Stimulated activated CD8-positive, alpha-beta memory T cell treated with anti-CD3 and anti-CD28 coated beads, Interleukin-7, amount 100 ng/mL, for 4 hours (primary cell): ENCODE measurements around the gene ENTPD2.
"Not testable (repeated sequence)": the region's sequence is repeated elsewhere in the genome, so short reads cannot be mapped to it uniquely, and the experiment has no call there.

Experiments
- DNase-seq, 2 donors: peaks; one replicate each; pipeline ENCODE4 v3.0.0-alpha.2; 2020; ENCODE audit warnings: low read depth in 2 of 2

ENTPD2 gene

DNA sequence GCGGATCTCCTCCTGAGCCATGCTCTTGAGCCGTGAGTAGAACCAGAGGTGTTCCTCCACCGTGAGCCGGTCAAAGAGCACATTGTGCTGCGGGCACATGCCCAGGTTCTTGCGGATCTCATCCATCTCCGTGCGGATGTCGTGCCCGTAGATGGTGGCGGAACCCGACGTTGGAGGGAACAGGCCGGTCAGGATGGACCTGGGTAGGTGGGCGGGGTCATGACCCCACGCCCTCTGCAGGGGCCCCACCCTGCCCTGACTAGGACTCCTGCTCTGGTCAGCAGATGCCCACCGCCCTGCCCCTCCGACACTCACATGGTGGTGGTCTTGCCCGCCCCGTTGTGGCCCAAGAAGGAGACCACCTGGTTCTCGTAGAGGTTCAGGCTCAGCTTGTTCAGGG, 37.9 kb downstream of the ENTPD2 start:
- no peak for DNase-seq

DNA sequence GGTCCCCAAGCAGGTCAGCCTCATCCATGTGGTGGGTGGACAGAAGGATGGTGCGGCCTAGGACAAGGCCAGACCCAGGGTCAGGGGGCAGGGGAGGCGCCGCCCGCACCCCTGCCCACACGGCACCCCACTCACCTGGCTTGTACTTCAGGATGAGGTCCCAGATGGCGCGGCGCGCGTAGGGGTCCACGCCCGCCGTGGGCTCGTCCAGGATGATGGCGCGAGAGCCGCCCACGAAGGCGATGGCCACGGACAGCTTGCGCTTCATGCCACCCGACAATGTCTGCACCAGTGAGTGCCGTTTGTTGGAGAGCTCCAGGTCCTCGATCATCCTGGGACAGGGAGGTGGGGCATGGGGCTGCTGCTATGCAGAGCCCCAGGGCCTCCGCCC, 38.3 kb downstream of the ENTPD2 start:
- no peak for DNase-seq

GRCh38 chr9:137014776-137015539, 38.9 kb downstream of the ENTPD2 start:
- DNase-seq, result no peak

- no peak for DNase-seq
Observed at GRCh38 chr9:137014166-137014565, 39.7 kb downstream of the ENTPD2 start.

DNA sequence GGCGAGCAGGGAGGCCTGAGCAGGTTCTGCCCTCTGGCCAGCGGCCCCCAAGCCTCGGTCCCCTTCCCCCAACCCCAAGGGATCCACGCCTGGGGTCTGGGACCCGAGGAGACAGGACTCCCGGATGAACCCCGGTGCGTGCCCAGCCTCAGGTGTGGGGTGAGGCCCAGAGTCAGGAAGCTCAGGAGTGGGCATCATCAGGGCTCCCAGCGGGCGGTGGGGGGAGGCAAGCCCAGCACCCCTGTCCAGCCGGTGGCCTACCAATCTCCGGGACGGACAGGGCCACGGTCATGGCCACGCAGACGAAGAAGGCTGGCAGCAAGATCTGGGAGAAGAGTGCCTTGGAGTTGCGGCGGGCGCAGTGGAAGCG, 40.3 kb downstream of the ENTPD2 start:
- DNase-seq, result no peak

DNA sequence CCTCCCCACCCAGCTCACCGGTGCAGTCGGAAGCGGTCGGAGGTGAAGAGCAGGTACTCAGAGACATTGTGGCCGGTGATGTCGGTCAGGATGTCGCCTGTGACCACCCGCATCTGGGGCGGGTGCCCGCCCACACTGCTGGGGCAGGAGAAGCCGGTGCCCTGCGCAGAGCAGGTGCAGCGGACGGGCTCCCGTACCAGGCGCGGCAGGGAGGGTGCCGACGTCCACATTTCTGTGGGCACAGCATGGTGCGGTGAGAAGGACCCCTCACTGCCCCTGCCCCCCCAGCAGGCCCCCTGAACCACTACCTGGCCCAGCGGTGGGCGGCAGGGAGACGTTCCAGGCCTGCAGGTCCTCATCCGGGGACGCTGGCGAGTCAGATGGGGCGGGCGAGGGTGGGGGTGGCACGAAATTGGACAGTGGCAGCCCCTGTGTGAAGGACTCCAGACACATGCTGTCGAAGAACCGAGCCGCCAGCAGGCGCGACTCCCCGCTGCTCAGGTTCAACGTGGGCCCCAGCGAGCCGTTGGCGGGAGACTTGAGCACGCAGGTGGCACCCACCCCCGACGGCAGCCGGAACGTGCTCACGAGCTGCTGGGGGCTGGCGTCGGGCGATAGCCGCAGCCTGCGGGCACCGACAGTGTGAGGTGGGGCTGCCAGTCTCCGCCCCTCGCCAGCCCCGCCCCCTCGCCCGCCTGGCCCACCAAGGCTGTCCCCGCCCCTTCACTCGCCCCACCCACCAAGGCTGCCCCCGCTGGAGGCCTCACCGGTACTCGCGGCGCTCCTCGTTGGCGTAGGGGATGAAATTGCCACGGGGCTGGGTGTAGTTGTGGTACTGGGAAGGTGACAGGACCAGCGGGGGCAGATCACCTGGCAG, 40.9 kb downstream of the ENTPD2 start:
- DNase-seq, result no peak

- no peak for DNase-seq
Observed at GRCh38 chr9:137011907-137012675, 41.8 kb downstream of the ENTPD2 start.

GRCh38 chr9:137011156-137011555, 42.7 kb downstream of the ENTPD2 start:
- DNase-seq, result no peak

GRCh38 chr9:137009938-137010732, 43.7 kb downstream of the ENTPD2 start:
- no peak for DNase-seq

- no peak for DNase-seq
Observed at GRCh38 chr9:137009217-137009616, 44.6 kb downstream of the ENTPD2 start.

GRCh38 chr9:137008312-137008711, 45.5 kb downstream of the ENTPD2 start:
- DNase-seq, result no peak

- no peak for DNase-seq
Observed at GRCh38 chr9:137007816-137008270, 46.0 kb downstream of the ENTPD2 start.

DNA sequence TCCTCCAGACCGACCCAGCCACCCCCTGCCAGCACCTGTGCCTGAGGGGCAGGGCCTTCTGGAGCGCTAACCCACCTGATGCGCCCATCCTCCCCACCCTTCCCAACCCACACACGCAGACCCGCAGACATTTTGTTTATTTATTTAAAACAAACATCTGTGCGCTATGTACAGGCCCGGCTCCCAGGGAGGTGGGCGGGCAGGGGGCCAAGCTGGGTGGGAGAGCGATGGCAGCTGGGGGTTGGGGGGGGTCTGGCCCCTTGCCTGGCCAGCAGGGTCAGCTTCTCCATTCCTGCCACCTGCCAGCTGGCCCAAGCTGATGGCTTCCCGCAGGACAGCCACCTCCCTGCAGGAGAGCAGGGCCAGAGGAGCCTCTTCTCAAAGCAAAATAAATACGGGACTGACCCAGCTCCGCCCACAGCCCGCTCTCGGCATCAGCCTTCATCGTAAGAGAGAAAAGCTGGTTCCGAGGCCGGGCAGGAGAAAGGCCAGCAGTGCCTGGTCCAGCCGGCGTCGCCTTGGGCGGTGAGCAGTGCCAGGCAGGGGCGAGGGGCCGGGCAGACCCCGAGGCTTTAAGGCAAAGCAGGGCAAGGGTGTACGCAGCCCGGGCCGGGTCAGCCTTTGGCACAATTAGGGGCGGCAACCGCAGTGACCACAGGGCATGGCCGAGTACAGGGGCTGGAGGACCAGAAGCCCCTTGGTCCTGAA, 46.6 kb downstream of the ENTPD2 start:
- no peak for DNase-seq

DNA sequence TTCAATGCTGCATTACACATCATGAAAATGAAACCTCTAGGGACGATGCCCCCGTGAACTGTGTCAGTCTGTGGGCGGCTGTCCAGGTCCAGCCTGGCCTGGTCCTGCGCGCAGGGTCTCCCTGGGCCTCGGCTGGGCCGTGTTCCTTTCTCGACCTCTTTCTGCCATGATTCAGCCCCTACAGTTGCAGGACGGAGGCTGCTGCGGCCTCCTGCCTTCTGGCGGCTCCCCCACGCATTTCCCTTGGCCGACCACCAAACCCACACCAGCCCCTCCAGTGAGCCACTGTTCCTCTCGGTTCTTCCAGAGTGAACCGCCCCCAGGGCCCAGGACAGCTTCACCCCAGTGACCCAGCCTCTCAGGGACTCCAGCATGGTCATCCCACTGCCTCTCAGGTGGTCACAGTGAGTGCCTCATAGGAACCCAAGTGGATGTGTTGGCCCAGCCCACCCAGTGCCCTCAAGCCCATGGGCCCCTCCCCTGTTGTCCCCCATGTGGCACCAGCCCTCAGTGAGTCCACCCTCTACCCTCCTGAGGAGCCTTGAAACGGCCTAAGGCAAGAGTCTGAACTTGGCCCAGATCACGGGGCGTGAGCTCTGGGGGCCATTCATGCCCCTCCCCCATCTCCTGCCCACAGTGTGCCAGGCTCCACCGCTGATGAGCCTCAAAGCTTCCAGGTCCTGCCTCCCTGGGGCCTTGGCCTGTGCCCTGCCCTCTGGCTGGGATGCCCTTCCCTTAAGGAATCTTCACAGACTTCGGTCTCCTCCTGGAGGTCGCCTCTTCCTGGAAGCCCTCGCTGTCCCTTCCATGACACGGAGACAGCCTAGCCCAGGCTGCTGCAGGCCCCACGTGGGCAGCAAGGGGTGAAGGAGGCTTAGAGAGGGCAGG, 47.5 kb downstream of the ENTPD2 start:
- no peak for DNase-seq

DNA sequence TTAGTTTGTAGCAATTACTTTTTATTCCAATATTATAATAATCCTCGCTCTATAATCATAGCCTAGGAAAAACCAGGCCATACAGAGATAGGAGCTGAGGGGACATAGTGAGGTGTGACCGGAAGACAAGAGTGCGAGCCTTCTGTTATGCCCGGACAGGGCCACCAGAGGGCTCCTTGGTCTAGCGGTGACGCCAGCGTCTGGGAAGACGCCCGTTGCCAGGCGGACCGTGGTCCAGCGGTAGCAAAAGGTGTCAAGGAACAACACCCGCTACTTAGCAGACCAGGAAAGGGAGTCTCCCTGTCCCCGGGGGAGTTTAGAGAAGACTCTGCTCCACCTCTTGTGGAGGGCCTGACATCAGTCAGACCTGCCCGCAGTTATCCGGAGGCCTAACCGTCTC, 49.6 kb downstream of the ENTPD2 start:
- not testable (repeated sequence) for DNase-seq

GRCh38 chr9:137002646-137003041, 51.2 kb downstream of the ENTPD2 start:
- DNase-seq, result no peak

- DNase-seq, result no peak
Observed at GRCh38 chr9:137001857-137002645, 51.8 kb downstream of the ENTPD2 start.

DNA sequence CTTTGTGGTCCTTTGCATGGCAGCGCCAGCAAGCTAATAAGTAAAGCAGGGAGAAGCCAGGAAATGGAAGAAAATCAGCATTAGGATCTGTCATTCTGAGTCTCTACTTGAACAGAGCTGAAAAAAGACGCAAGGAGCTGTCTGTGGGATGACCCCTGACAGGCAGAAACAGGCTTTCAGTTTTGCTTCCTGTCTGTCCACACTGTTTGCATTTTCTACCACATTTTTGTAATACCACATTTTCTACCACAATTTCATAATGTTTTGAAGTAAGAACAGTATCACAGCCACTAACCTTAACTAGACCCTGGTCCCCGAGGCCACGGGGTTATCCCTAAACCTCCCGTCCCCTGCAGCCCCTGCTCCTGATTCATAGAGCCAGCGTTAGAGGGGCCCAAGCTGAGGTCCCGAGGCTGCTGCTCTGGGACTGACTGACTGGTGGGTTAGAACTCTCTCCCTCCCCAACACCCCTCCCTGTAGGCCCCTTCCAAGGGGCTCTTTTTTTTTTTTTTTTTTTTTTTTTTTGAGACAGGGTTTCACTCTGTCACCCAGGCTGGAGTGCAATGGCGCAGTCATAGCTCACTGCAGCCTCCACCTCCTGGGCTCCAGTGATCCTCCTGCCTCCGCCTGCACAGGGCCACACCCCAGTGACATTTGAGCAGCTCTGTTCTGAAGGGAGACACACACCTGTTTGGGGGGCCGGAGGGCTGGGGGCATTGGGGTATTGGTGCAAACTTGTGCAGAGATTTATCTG, 53.5 kb downstream of the ENTPD2 start:
- DNase-seq, result no peak
